GM12878 (cell line): ENCODE results near the gene TMEM207.

Experiments
- ASH2L ChIP-seq: fragments of 300-600, 200-600 bp; sonication (generic); IDR thresholded peaks from 2 replicates; pipeline ENCODE4 v1.6.1; 2017; ENCODE audit warnings: low read depth, mild to moderate bottlenecking, borderline replicate concordance
- ATF7 ChIP-seq: fragments of 450-650 bp; IDR thresholded peaks from 2 replicates; pipeline ENCODE4 v1.6.1; 2016; ENCODE audit warnings: low read depth, mild to moderate bottlenecking
- CTCF ChIP-seq, 3 experiments: IDR thresholded peaks in 2 of 3; conservative IDR thresholded peaks in 1 of 3; 2 replicates each; pipeline ENCODE4 v1.5.1; 2011; ENCODE audit warnings: low read depth in 3 of 3, low read length in 3 of 3, mild to moderate bottlenecking in 3 of 3, control low read depth in 2 of 3, moderate library complexity in 2 of 3, inconsistent platforms in 1 of 3, mixed read lengths in 1 of 3; ENCODE audit not compliant: control insufficient read depth in 2 of 3, insufficient read depth in 1 of 3; ENCODE audit errors: extremely low read depth in 1 of 3
- HCFC1 ChIP-seq: fragments of 150-350 bp; IDR thresholded peaks from 2 replicates; pipeline ENCODE4 v1.6.1; 2014; ENCODE audit warnings: low read length
- POLR2A ChIP-seq: IDR thresholded peaks from 2 replicates; pipeline ENCODE4 v1.6.1; 2011; ENCODE audit warnings: low read depth, mild to moderate bottlenecking, low read length
- RBBP5 ChIP-seq: fragments of 200-600 bp; sonication (generic); conservative IDR thresholded peaks from 2 replicates; pipeline ENCODE4 v1.6.1; 2016
- SMC3 ChIP-seq: IDR thresholded peaks from 2 replicates; pipeline ENCODE4 v1.6.1; 2011; ENCODE audit warnings: low read length, improper control_type of control experiment, borderline replicate concordance
- ZNF24 ChIP-seq: fragments of 450-650 bp; IDR thresholded peaks from 2 replicates; pipeline ENCODE4 v1.6.1; 2017; ENCODE audit warnings: antibody characterized with exemption, mild to moderate bottlenecking

GRCh38 chr3:190456770-190457169 lies 7.1 kb upstream of the TMEM207 start:
- TF ChIP-seq POLR2A: no peak
- no peak for TF ChIP-seq CTCF (IDR thresholded peaks at IDR 0.05 in 2 of 3, conservative IDR thresholded peaks at IDR 0.05 in 1 of 3; ENCODE audit: control insufficient read depth in 2 of 3, extremely low read depth in 1 of 3, insufficient read depth in 1 of 3, low read depth in 3 of 3, low read length in 3 of 3)
- no peak for TF ChIP-seq RBBP5
- TF ChIP-seq SMC3: no peak
- TF ChIP-seq ASH2L: no peak
- no peak for TF ChIP-seq ATF7
- no peak for TF ChIP-seq ZNF24
- no peak for TF ChIP-seq HCFC1
